Neural progenitor cell (in vitro differentiated cells): Measurements from ENCODE around the gene ANO10.

ENCODE experiments used
- CTCF ChIP-seq: fragments of 200-600 bp; sonication (generic); IDR thresholded peaks from 2 replicates; pipeline ENCODE4 v1.5.1; 2017; ENCODE audit warnings: antibody characterized with exemption, mild to moderate bottlenecking
- EZH2 ChIP-seq: fragments of 200-600 bp; sonication (generic); IDR thresholded peaks from 2 replicates; pipeline ENCODE4 v1.6.1; 2017; ENCODE audit warnings: antibody characterized with exemption, mild to moderate bottlenecking, moderate library complexity
- EZH2phosphoT487 ChIP-seq: fragments of 200-600 bp; sonication (generic); IDR thresholded peaks from 2 replicates; pipeline ENCODE4 v1.6.1; 2017; ENCODE audit warnings: antibody characterized with exemption

DNA sequence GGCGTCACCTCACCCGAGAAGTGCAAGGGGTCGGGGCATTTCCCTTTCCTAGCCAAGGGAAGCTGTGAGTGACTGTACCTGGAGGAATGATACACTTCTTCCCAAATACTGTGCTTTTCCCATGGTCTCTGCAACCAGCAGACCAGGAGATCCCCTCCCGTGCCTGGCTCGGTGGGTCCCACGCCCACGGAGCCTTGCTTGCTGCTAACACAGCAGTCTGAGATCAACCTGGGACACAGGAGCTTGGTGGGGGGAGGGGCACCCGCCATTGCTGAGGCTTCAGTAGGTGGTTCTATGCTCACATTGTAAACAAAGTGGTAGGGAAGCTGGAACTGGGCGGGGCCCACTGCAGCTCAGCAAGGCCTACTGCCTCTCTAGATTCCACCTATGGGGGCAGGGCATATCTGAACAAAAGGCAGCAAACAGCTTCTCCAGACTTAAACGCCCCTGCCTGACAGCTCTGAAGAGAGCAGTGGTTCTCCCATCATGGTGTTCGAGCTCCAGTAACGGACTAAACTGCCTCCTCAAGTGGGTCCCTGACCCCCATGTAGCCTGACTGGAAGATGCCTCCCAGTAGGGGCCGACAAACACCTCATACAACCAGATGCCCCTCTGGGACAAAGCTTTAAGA, 37.6 kb upstream of the ANO10 start:
- TF ChIP-seq CTCF (no peak), EZH2 (no peak), EZH2phosphoT487 (no peak)
